ENCODE data around the gene COL8A1.
"Not testable (repeated sequence)": the region's sequence is repeated elsewhere in the genome, so short reads cannot be mapped to it uniquely, and the experiment has no call there.

COL8A1 gene

DNA sequence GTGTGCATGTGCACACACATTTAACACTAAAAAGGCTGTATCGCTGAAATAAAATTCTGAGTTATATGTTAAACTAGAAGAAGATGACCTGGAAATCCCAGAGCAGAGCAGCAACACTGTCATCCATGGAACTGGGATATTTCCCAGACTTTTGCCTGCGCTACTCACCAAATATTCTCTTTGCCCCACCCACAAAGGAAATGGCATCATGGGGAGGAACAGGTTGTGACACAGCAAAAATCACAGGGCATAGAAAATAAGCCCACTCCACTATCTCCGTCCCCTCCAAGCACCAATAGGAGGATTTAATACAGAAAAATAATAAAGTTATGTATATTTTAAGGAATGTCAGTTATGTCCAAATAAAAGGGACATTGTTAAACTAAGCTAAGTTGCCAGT, 71.7 kb downstream of the COL8A1 start:
- no peak for DNase-seq (ENCODE audit: low read depth)

DNA sequence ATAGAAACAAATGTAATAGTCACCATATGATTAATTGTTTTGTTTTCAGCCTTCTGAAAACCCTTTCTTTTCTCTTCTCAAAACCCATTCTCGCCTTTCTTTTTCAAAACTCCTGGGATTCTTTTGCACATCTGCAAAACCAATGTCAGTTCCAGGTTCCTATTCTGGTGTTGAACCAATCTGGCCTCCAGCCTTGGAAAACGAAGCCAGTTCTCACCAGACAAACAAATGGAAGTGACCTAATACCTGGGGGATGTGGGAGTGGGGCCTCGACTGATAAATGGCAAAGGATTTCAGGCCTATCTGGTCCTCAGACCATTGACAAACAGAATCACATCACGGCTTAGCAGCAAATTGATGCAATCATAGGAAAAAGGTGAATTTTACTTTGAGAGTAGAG, 73.0 kb downstream of the COL8A1 start:
- DNase-seq (ENCODE audit: low read depth) = no peak

GRCh38 chr3:99712291-99712954, 74.0 kb downstream of the COL8A1 start:
- no peak for DNase-seq (ENCODE audit: low read depth)

GRCh38 chr3:99713440-99713839, 75.0 kb downstream of the COL8A1 start:
- DNase-seq (ENCODE audit: low read depth) = no peak

- no peak for DNase-seq (ENCODE audit: low read depth)
Measured at GRCh38 chr3:99714146-99714545, 75.8 kb downstream of the COL8A1 start.

DNA sequence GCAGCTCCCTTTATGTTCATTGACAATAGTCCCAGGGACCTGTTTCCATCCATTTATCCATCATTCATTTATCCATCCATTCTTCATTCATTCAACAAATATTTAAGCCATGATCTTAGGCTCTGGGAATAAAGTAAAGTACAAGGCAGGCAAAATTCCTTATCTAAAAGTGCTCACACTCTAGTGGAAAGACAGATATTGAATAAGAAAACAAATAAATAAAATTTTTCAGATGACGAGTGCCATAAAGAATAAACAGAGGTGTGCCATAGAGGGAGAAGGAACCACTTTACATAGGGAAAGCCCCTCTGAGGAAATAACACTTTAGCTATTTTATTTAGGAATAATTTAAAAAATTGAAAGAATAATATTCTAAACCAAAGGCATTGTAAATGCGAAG, 76.2 kb downstream of the COL8A1 start:
- no peak for DNase-seq (ENCODE audit: low read depth)

GRCh38 chr3:99716463-99716995, 78.1 kb downstream of the COL8A1 start:
- no peak for DNase-seq (ENCODE audit: low read depth)

DNA sequence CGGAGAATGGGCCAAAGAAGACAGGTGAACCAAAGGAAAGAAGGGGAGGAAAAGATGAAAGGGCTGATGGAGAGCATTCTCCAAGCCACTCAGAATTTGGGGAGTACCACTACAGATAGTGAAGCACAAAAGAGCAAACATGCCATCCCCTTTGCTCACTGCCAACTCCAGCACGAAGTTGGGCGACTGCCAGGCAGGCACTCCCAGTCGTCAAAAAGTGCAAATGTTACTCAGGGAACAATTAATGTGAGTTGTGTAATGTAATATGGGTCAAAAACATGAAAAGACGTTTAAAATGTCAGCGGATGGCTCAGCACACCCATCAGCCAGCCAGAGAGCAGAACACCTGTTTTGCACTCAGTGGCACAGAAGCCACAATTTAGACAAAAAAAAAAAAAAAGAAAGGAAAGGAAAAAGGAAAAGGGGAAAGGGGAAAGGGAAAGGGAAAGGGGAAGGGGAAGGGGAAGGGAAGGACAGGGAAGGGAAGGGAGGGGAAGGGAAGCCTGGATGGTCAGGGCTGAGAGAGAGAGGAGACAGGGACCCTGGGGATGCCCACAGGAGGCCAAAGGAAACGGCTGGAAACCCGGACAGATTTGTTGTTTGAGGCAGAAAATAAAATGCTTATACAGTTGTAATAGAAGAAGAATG, 82.7 kb downstream of the COL8A1 start:
- no peak for DNase-seq (ENCODE audit: low read depth)

- no peak for DNase-seq (ENCODE audit: low read depth)
Measured at GRCh38 chr3:99721633-99722007, 83.2 kb downstream of the COL8A1 start.

DNA sequence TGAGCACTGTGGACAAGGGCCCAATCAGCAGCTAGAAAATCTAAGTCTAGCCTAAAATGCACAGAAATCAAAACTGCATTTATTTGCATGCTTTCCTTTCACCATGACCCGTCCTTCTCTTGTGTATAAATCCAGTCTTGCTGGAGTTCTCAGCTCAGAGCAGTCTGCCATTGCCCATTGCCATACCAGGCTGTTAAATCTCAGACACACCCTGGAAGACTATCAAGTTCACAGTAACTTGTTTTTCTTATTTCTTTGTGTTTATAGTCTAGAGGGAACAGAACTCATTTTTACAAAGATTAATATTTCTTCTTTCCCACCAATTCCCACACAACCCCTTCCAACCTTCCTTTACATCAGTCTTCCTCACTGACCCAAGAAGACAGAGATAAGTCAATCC, 85.9 kb downstream of the COL8A1 start:
- no peak for DNase-seq (ENCODE audit: low read depth)

DNA sequence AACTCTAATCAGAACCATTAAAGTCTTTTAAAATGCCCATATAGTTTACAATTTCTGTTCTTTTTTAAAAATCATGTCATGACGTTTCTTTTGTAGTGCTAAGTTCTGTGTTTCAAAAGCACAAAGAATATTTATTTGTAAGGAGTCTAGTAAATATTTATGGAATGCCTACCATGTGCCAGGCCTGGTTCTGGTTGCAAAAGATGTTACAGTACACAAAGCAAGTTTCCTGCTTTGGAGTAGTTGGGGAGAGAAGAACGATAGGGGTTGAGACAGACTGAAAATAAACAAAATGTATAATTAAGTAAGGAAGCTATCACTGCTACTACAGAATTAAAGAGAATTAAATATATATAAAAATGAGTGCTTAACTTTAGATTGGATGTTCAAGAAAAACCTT, 92.5 kb downstream of the COL8A1 start:
- no peak for DNase-seq (ENCODE audit: low read depth)

GRCh38 chr3:99731499-99731898, 93.1 kb downstream of the COL8A1 start:
- no peak for DNase-seq (ENCODE audit: low read depth)

- not testable (repeated sequence) for DNase-seq (ENCODE audit: low read depth)
Measured at GRCh38 chr3:99740371-99740770, 102.0 kb downstream of the COL8A1 start.

DNA sequence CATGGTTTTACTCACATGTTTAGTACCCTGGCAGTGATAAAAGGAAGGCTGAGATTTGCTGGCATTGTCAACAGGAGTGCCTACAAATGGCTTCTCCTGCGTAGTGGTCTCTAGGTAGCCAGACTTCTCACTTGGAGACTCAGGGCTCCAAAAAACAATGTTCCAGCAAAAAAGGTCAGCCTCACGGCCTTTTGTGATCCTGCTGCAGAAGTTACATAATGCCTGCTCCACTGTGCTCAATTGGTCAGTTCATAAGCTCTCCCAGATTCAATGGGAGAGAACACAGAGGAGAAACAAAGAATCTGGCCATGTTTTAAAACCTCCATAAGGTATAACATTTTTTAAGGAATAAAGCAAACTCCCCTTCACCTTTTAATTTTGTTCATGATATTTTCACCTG, 103.2 kb downstream of the COL8A1 start:
- DNase-seq (ENCODE audit: low read depth) = no peak

DNA sequence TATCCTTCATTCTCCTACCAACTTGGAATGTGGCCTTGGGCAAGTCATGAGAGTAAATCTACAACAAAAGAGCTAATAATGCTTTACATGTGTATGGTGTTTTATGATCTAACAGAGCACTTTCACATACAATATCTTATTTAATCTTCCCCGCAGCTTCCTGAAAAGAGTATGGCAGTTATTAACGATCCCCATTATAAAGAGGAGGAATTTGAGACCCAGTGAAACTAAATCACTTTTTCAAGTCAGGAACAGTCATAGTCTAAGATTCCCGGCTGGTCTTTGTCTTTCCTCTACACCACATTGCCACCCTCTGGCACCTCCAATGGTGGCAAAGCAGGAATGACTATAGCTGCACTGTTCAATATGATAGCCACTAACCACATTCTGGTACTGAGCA, 109.5 kb downstream of the COL8A1 start:
- no peak for DNase-seq (ENCODE audit: low read depth)

DNA sequence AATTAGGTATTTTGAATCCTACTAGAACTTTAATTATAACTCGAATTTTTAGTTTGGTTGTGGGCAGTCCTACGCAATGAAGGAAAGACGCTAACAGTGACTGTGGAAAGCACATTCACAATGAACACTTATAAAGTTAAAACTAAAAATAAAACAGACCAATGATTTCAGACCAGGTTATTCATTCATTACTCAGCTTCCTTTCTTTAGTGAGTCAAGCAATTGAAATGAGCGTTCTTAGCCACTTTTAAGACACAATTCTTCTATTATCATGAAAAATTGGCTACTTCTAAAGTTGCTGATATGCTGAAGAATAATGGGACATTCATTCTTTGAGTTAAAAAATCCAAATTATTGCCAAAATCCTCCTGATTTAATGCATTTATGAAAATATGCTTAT, 113.3 kb downstream of the COL8A1 start:
- no peak for DNase-seq (ENCODE audit: low read depth)

DNA sequence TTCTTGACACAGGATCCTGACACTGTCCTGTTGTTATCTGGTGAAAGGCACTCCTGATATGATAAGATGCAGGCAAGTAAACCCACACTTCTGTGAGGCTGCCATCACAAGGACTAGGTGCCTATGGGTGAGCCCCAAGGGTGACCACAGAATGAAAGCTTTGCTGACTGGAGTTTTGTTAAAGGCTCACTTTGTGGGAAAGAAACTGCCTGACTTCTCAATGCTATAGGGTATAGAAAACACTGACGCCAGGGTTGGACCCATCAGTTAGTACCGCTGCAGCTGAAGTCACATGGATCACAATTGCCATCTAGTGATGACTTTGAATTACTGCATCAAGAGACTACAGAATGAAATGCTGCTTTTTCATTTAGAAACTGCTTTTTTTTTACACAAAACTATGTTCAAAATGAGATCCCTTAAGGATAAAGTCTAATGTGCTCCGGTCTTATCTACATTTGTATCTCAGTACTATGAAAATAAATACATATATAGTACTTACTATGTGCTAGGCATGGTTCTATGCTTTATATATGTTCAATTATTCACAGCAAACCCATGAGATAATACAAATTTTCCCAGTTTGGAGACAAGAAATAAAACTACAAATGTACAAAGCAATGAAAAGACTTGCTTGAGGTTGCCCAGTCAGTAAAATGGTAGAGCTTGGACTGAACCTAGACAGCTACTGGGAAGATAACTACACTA, 115.0 kb downstream of the COL8A1 start:
- DNase-seq (ENCODE audit: low read depth) = no peak

DNA sequence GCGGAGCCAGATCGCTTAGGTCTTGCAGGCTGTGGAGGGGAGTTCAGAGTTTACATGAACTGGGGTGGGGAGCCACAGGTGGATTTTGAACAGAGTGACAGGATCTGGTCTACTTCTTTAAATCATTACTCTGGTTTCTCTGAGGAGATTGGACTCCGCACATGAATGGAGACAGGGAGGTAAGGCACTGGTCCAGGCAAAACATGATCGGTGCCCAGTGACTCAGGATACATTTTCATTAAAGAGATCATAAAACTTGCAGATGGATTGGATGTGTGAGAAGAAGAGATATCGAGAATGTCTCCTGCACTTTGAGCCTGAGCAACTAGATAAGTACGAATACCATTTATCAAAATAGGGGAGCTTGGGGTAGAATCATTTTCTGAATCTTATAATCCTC, 117.4 kb downstream of the COL8A1 start:
- DNase-seq (ENCODE audit: low read depth) = no peak

GRCh38 chr3:99757966-99758365, 119.6 kb downstream of the COL8A1 start:
- DNase-seq (ENCODE audit: low read depth) = no peak

DNA sequence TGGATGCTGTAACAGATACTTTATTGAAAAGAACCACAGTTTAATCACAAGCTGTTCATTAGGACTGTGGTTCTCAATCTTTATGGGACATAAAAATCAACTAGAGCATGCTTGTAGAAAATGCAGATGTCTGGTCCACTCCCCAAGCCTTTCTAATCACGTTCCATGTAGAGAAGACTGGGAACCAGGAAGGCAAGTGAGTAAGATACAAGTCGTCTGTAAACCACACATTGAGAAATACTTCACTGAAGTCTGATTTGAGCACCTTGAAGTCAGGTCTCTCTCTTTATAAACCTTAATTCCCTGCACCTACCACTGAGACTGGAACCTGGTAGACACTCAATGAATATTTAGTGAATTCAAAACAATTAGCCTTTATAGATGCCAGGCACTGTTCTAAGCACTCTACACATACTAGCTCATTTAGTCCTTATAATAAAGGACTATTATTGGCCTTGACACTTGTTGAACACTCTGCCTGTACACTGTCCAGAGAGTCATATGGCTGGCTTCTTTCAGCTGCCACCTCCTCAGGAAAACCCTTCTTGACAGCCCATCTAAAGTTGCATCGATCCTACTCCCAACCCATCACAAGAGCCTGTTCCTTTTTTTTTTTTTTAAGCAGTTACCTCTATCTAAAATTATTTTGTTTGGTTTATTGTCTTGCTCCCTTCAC, 120.2 kb downstream of the COL8A1 start:
- no peak for DNase-seq (ENCODE audit: low read depth)

- no peak for DNase-seq (ENCODE audit: low read depth)
Measured at GRCh38 chr3:99760031-99760430, 121.6 kb downstream of the COL8A1 start.

- DNase-seq (ENCODE audit: low read depth) = no peak
Measured at GRCh38 chr3:99760629-99761028, 122.2 kb downstream of the COL8A1 start.
